Ishikawa (cell line): ENCODE results near the gene GNG8.

Experiments used
- CEBPB ChIP-seq: IDR thresholded peaks from 2 replicates; pipeline ENCODE4 v1.6.1; 2012
- CREB1 ChIP-seq: IDR thresholded peaks from 2 replicates; pipeline ENCODE4 v1.6.1; 2012; ENCODE audit warnings: low read depth
- EGR1 ChIP-seq: IDR thresholded peaks from 2 replicates; pipeline ENCODE4 v1.6.1; 2012
- EP300 ChIP-seq: IDR thresholded peaks from 2 replicates; pipeline ENCODE4 v1.6.1; 2012; ENCODE audit warnings: borderline replicate concordance
- FOXM1 ChIP-seq: IDR thresholded peaks from 2 replicates; pipeline ENCODE4 v1.6.1; 2012; ENCODE audit warnings: low read depth, borderline replicate concordance
- NFIC ChIP-seq: IDR thresholded peaks from 2 replicates; pipeline ENCODE4 v1.6.1; 2012
- RAD21 ChIP-seq: IDR thresholded peaks from 2 replicates; pipeline ENCODE4 v1.6.1; 2012; ENCODE audit warnings: low read depth
- TAF1 ChIP-seq: IDR thresholded peaks from 2 replicates; pipeline ENCODE4 v1.6.1; 2012; ENCODE audit warnings: low read depth, mild to moderate bottlenecking
- TCF12 ChIP-seq: IDR thresholded peaks from 2 replicates; pipeline ENCODE4 v1.6.1; 2012; ENCODE audit warnings: low read depth
- TEAD4 ChIP-seq: IDR thresholded peaks from 2 replicates; pipeline ENCODE4 v1.6.1; 2012
- YY1 ChIP-seq: IDR thresholded peaks from 2 replicates; pipeline ENCODE4 v1.6.1; 2012; ENCODE audit warnings: low read depth
- ZBTB7A ChIP-seq: IDR thresholded peaks from 2 replicates; pipeline ENCODE4 v1.6.1; 2012; ENCODE audit warnings: low read depth
- TF ChIP-seq, protein P1 (sequence below): IDR thresholded peaks from 2 replicates; pipeline ENCODE4 v1.6.1; 2012
- TF ChIP-seq, protein P2 (sequence below): IDR thresholded peaks from 2 replicates; pipeline ENCODE4 v1.6.1; 2012
- TF ChIP-seq, protein P3 (sequence below): IDR thresholded peaks from 2 replicates; pipeline ENCODE4 v1.6.1; 2012; ENCODE audit warnings: low read depth, mild to moderate bottlenecking

Gene GNG8

DNA sequence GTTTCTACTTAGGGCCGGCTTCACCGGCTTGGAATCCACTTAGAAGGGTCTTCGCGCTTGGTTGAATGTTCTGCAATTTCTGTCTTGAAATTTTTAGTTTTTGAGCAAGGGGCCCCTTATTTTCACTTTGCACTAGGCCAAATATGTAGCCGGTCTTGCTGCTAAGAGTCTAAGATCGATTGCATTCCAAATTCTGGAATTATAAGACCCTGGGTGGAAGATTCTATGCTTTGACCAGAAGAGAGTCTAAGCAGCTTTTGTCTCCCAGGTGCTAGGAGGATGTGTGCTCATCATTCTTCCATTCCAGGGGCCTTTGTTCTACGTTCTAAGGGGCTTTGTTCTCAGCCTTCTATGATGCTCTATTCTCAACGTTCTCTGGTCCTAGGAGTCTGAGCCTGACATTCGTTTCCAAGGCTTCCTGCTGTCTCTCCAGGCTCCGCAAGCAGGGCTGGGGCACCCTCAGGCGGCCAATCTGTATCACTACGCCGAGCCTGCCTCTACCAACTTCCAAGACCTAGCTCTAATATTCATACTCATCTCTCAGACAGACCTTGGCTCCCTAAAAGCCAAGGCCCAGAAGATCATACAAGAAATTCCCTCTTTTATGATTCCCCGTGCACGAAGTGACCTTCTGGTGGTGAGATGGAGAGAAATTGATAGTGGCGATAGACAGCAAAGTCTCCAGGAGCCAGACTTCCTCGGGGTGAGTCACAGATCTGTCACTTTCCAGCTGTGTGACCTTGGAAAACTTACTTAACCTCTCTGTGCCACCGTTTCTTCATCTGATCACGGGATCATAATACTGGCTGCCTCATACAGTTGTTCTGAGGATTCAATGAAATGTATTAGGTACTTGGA is 26.0 kb upstream of the GNG8 start:
- peak; percentile 97 for TF ChIP-seq RAD21
- TF ChIP-seq TAF1, result no peak

DNA sequence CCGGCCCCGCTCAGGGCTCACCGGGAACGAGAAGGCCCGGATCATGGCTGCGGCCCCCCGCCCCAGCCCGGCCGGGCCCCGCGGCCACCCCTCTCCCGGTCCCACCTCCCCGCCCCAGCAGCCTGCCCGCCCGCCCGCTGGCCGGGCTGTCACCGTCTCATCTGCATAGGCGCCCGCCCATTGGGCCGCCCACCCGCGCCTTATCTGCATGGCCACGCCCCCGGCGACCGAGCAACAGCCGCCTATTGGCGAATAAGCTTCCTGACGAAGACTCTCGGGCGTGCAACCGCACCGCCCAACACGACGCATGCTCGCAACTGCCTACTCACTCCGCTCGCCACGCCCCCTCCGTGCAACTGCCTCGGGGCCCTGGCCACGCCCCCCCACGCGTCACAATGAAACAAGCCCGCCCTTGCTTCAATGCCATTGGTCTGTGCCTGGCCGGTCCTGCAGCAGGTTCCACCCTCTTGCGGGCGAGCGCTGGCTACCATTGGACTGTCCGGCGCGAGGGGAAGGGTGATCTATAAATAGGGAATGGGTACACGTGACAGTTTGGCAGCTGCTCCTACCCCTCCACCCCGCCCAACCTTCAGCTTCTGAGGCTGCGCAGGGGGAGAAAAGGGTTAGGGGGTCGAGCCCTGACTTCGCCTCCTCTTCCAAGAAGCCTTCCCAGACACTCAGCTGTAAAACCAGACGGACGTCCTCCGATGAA is 25.2 kb upstream of the GNG8 start, which contains the start of gene DACT3:
TSS of gene DACT3 (minus strand) at position 163 of the 712 bp plus-strand sequence. CDS start at position 45, 118 bp downstream.
- no peak for TF ChIP-seq RAD21
- peak; percentile 78 for TF ChIP-seq NFIC
- 0 out of 2 replicates have a peak, but pooled peaks have one; percentile 3 for TF ChIP-seq ZBTB7A
- peak; percentile 73 for TF ChIP-seq CREB1
- TF ChIP-seq, protein P1, sequence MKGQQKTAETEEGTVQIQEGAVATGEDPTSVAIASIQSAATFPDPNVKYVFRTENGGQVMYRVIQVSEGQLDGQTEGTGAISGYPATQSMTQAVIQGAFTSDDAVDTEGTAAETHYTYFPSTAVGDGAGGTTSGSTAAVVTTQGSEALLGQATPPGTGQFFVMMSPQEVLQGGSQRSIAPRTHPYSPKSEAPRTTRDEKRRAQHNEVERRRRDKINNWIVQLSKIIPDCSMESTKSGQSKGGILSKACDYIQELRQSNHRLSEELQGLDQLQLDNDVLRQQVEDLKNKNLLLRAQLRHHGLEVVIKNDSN, result peak; percentile 92
- TF ChIP-seq, protein P2, sequence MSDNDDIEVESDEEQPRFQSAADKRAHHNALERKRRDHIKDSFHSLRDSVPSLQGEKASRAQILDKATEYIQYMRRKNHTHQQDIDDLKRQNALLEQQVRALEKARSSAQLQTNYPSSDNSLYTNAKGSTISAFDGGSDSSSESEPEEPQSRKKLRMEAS, result peak; percentile 63

DNA sequence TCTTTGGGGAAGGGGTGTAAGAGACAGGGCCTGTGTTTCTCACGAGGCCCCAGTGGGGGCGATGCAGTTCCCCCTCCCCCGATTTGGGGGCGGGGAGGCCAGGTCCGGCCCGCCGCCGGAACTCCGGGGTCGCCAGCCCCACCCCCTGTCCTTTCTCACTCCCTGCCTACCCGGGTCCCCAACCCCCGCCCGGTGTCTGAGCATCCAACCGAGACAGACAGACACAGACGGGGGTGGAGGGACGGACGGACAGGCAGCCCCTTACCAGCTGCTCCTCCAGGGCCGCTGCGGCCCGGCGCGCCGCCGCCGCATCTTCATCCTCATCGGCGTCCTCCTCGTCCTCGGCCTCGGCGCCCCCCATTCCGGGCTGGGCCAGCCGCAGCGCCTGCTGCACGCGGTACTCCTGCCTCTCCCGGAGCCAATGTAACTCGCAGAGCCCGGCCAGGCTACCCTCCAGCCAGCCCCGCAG is 24.6 kb upstream of the GNG8 start:
- TF ChIP-seq ZBTB7A, result peak; percentile 87
- TF ChIP-seq YY1, result no peak

DNA sequence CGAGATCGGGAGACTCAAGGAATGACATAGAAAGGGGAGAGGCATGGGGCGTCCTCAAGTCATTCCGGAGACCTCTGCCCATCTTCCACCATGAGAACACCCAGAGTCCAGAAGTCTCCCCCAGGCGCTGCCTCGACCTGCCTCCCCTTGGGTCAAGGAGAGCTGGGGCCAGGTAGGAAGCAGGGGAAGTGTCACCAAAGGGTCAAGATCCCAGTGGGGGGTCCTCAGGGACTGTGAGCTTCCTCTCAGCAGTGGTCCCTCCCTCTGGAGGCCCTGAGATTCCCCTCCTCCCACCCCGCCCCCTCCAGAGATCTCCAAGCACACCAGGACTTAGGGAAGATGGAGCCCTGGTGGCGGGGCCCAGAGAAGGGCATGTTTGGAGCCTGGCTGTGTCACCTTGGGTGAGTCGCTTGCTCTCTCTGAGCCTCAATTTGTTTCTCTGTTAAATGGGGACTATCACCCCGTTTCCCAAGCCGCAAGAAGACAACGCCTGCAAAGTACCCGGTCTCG is 24.1 kb upstream of the GNG8 start:
- no peak for TF ChIP-seq YY1
- no peak for TF ChIP-seq TAF1
- no peak for TF ChIP-seq EP300
- TF ChIP-seq RAD21, result no peak
- TF ChIP-seq ZBTB7A, result no peak
- no peak for TF ChIP-seq TEAD4
- no peak for TF ChIP-seq CREB1
- no peak for TF ChIP-seq FOXM1
- TF ChIP-seq, protein P2, result no peak
- TF ChIP-seq, protein P1, result no peak
- no peak for TF ChIP-seq EGR1
- TF ChIP-seq NFIC, result no peak
- no peak for TF ChIP-seq CEBPB
- TF ChIP-seq, protein P3, sequence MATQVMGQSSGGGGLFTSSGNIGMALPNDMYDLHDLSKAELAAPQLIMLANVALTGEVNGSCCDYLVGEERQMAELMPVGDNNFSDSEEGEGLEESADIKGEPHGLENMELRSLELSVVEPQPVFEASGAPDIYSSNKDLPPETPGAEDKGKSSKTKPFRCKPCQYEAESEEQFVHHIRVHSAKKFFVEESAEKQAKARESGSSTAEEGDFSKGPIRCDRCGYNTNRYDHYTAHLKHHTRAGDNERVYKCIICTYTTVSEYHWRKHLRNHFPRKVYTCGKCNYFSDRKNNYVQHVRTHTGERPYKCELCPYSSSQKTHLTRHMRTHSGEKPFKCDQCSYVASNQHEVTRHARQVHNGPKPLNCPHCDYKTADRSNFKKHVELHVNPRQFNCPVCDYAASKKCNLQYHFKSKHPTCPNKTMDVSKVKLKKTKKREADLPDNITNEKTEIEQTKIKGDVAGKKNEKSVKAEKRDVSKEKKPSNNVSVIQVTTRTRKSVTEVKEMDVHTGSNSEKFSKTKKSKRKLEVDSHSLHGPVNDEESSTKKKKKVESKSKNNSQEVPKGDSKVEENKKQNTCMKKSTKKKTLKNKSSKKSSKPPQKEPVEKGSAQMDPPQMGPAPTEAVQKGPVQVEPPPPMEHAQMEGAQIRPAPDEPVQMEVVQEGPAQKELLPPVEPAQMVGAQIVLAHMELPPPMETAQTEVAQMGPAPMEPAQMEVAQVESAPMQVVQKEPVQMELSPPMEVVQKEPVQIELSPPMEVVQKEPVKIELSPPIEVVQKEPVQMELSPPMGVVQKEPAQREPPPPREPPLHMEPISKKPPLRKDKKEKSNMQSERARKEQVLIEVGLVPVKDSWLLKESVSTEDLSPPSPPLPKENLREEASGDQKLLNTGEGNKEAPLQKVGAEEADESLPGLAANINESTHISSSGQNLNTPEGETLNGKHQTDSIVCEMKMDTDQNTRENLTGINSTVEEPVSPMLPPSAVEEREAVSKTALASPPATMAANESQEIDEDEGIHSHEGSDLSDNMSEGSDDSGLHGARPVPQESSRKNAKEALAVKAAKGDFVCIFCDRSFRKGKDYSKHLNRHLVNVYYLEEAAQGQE, result no peak
- TF ChIP-seq TCF12, result no peak

DNA sequence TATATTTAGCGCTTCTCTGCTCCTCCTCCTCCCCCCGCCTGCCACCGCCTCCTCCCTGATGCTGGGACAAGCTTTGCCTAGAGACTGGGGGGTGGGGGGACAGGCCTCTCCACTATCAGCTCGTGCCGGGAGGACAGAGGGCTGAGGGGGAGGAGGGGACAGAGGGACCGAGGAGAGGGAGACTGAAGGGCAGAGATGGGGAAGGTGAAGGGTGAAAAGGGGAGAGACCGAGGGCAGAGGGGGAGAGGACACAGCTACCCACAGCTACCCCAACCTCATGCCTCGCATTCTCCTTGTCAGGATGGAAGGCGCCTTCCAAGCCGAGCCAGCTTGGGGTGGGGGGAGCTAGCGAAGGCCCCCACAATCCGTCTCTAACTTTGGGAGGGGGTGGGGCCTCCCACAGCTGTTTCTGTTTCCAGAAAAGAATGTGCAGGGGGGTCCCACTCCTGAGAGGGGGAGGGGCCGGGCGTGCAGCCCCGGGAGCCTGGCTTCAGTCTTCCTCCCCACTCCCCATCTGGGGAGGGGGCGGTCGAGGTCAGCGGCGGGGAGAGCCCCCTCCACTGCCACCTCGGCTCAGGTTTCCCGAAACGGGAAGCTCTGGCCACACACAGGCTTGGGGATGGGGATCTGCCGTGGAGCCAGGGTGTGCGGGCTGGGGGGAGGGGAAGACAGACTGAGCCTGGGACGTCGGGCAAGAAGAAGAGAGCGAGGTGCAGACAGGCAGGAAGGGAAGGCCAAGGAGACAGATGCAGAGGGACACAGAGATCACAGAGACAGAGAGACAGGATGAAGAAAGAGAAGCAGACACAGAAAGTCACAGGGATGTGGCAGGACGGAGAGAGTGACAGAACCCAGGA is 23.4 kb upstream of the GNG8 start:
- TF ChIP-seq EP300 (no peak), TCF12 (no peak), CEBPB (no peak), TEAD4 (no peak), CREB1 (no peak), TAF1 (no peak)

DNA sequence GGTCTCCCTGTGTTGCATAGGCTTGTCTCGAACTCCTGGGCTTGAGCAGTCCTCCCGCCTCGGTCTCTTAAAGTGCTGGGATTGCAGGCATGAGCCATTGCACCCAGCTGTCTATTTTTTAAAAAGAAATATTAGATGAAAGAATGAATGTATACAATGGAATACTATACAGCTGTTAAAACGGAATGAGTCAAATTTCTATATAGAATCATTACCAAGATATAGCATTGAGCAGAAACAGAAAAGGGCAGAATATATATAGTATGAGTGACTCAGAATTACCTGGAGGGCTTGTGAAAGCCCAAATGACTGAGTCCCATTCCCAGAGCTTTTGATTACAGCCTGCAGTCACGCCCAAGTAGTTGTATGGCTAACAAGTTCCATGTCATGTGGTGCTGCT is 20.5 kb upstream of the GNG8 start:
- TF ChIP-seq FOXM1 (no peak), RAD21 (no peak), EGR1 (no peak), CREB1 (no peak), TAF1 (no peak), YY1 (no peak)

DNA sequence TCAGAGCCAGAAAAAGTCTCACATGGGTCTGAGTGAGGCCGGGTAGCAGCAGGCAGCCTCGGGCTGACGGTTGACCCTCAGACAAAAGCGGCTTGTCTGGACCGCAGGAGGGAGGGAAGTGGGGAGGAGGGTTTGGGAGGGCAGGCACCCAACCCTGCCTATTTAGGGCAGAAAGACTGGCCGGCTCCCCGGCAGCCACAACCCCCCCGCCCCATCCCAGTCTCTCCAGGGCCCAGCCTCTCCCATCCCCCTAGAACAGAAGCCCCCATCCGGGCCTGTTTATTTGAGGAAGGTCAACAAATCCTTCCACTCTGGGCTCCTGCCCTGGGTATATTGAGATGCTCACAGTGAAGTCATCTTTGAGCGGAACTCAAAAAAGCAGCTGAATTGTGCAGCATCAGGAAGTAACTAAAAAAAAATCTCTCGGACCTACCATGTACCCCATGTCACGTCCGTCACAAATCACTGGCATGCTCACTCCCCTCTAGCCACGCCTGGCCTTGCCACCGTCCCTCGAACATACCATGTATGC is 18.7 kb upstream of the GNG8 start:
- TF ChIP-seq ZBTB7A (no peak), RAD21 (no peak), CEBPB (no peak), TAF1 (no peak), EP300 (no peak), TEAD4 (no peak), YY1 (no peak), NFIC (no peak), TCF12 (no peak), EGR1 (no peak), CREB1 (no peak), FOXM1 (no peak)
- TF ChIP-seq, protein P3, result no peak
- TF ChIP-seq, protein P2, result no peak
- TF ChIP-seq, protein P1, result no peak
